ENCODE results near the gene VSIG8.

DNA sequence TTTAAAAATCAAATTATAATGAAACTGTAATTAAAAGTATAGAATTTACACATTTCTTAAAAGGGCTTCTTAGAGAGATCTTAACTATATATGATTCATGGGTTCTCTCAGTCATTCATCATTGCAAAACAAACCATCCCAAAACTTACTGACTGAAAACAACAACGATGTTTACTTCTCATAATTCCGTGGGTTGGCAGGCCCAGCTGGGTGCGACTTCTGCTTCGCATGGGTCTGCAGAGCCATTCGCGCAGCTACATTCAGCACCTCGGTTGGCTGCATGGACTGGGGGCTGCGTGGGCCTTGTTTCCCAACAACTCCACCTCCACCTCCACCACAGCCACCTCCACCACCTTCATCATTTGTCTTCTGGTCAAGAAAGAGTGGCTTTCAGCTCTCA, 31.7 kb downstream of the VSIG8 start:
- TF ChIP-seq L3MBTL2 (conservative IDR thresholded peaks at IDR 0.05) (no peak), SP1 (IDR thresholded peaks at IDR 0.05) (no peak), HDGF (IDR thresholded peaks at IDR 0.05; ENCODE audit: borderline replicate concordance) (no peak), BHLHE40 (IDR thresholded peaks at IDR 0.05; ENCODE audit: borderline replicate concordance) (no peak), FOXM1 (IDR thresholded peaks at IDR 0.05; ENCODE audit: borderline replicate concordance) (no peak), SUZ12 (IDR thresholded peaks at IDR 0.05) (no peak), CTBP1 (IDR thresholded peaks at IDR 0.05; ENCODE audit: borderline replicate concordance) (no peak), LEF1 (IDR thresholded peaks at IDR 0.05; ENCODE audit: borderline replicate concordance) (no peak), ELF4 (IDR thresholded peaks at IDR 0.05) (no peak), FOXK2 (IDR thresholded peaks at IDR 0.05) (no peak)
- TF ChIP-seq, protein P1, sequence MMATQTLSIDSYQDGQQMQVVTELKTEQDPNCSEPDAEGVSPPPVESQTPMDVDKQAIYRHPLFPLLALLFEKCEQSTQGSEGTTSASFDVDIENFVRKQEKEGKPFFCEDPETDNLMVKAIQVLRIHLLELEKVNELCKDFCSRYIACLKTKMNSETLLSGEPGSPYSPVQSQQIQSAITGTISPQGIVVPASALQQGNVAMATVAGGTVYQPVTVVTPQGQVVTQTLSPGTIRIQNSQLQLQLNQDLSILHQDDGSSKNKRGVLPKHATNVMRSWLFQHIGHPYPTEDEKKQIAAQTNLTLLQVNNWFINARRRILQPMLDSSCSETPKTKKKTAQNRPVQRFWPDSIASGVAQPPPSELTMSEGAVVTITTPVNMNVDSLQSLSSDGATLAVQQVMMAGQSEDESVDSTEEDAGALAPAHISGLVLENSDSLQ (IDR thresholded peaks at IDR 0.05) = no peak
